ENCODE data around the gene GRID1. TPM values are rescaled to one million over a fixed set of nuclear protein-coding genes. Genes with fewer than 3 reads are reported as not detected.

Gene GRID1
- total RNA-seq, 4 donors from 2014 or later, result 1.4 to 4.9 (median 2.0) TPM

DNA sequence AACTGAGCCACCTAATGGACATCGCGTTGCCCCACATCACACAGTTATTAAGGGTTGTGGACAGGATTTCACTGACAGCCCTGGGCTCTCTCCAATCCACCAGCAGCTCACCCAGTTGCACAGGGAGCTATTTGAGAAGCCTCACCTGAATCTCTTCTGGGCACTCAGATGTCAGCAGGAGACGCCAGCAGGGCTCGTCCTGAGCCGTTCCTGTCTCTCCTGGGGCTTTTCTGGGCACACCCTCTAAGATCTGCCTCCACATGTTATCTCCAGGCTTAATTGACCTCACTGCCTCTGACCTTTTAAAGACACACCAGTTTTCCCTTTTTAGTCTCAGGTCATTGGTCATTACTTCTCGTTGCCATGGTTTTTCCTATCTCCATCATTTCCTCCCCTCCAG is 63.0 kb downstream of the GRID1 start:
- whole genome bisulfite sequencing, 2 donors, result 57 to 59% methylated on average over 6 of the region's 6 CpGs
- H3K4me3 ChIP-seq (ENCODE audit: low read depth, poor library complexity, severe bottlenecking), result no peak overlapping the region
- DNase-seq (ENCODE audit: low spot score in 2 of 2), result peak in 1 of 2 donors; percentile 50
- intact Hi-C loops (cut with DNase I; ENCODE audit: low total_unique reads), result no loop called here
- TF ChIP-seq POLR2A (IDR thresholded peaks at IDR 0.05), result no peak
- TF ChIP-seq, protein P1, sequence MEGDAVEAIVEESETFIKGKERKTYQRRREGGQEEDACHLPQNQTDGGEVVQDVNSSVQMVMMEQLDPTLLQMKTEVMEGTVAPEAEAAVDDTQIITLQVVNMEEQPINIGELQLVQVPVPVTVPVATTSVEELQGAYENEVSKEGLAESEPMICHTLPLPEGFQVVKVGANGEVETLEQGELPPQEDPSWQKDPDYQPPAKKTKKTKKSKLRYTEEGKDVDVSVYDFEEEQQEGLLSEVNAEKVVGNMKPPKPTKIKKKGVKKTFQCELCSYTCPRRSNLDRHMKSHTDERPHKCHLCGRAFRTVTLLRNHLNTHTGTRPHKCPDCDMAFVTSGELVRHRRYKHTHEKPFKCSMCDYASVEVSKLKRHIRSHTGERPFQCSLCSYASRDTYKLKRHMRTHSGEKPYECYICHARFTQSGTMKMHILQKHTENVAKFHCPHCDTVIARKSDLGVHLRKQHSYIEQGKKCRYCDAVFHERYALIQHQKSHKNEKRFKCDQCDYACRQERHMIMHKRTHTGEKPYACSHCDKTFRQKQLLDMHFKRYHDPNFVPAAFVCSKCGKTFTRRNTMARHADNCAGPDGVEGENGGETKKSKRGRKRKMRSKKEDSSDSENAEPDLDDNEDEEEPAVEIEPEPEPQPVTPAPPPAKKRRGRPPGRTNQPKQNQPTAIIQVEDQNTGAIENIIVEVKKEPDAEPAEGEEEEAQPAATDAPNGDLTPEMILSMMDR (IDR thresholded peaks at IDR 0.05), result no peak

- WGBS, 2 donors, result 76 to 86% methylated on average over 3 of the region's 3 CpGs
- intact Hi-C loops (cut with DNase I; ENCODE audit: low total_unique reads), result no loop called here
- DNase-seq (ENCODE audit: low spot score in 2 of 2), result peak in 1 of 2 donors; percentile 74
- TF ChIP-seq, protein P1 (IDR thresholded peaks at IDR 0.05), result no peak
- TF ChIP-seq POLR2A (IDR thresholded peaks at IDR 0.05), result no peak
- no peak overlapping the region for H3K4me3 ChIP-seq (ENCODE audit: low read depth, poor library complexity, severe bottlenecking)
Measured at GRCh38 chr10:86301971-86302370, 64.6 kb downstream of the GRID1 start.

DNA sequence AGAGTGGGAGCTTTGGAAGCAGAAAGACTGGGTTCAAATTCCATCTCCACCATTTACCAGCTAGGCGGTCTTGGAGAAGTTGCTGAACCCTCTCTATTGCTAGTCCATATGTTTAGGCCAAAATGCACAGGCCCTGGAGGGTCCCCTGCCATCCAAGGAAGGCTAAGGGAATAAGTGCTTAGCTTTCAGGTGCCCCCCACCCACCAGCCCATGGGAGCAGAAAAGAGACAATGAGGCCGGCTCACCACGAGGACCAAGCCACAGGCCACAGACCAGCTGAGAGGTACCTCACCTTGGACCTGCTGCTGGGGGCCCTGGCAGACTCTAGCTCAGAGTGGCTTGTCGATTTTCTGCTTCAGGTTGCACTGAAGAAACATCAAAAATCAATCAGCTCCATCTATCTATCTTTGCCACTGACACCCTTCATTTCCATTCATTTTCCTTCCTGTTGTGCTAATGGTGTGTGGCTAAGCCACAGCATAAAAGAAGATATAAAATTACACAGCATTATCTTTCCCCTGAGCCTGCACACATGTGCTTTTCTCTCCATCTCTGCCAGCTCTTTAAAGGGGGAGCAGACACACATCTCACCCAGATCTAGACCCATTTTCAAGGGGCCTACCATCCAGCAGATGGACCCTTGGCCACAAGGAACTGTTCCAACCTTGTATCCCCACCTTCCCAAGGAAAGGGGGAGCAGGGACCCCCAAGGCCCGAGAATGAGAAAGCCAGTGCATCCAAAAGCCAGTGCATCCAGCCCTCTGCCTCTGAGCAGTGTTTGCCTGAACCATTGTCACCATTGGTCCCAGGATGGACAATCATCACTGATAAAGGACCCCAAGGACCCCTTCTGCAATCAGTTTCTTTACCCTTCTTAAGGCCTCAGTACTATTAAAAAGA is 65.4 kb downstream of the GRID1 start:
- TF ChIP-seq, protein P1 (IDR thresholded peaks at IDR 0.05), result no peak
- no peak for TF ChIP-seq POLR2A (IDR thresholded peaks at IDR 0.05)
- intact Hi-C loops (cut with DNase I; ENCODE audit: low total_unique reads), result no loop called here
- DNase-seq (ENCODE audit: low spot score in 2 of 2), result peak in 1 of 2 donors; percentile 59

GRCh38 chr10:86300399-86300925 is 66.1 kb downstream of the GRID1 start:
- 89 to 95% methylated on average over 3 of the region's 3 CpGs for WGBS, 2 donors

More for the DNA sequence above, 65.4 kb downstream of the GRID1 start:
- H3K4me3 ChIP-seq (ENCODE audit: low read depth, poor library complexity, severe bottlenecking), result no peak overlapping the region
- 84 to 87% methylated on average over 5 of the region's 5 CpGs for WGBS, 2 donors

DNA sequence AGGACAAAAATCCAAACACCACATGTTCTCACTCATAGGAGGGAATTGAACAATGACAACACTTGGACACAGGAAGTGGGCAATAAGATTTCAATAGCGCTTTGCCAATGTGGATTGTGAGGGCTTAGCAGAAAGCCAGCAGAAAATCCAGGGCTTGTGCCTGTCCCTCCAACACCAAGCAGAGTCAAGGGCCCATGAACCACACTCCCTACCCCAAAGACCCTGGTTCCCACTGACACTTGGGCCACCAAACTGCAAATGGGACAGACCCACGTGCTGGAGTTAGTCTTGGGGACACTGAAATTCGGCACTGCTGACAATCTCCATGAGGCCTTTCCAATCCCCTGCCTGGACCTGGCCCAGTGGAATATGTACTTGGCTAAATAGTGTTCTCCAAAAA is 67.0 kb downstream of the GRID1 start:
- no peak overlapping the region for H3K4me3 ChIP-seq (ENCODE audit: low read depth, poor library complexity, severe bottlenecking)
- DNase-seq (ENCODE audit: low spot score in 2 of 2), result peak in 1 of 2 donors; percentile 43
- no peak for TF ChIP-seq POLR2A (IDR thresholded peaks at IDR 0.05)
- TF ChIP-seq, protein P1 (IDR thresholded peaks at IDR 0.05), result no peak
- intact Hi-C loops (cut with DNase I; ENCODE audit: low total_unique reads), result no loop called here
- WGBS, 2 donors, result 68 to 90% methylated on average over 3 of the region's 3 CpGs

More at GRCh38 chr10:86300399-86300925, 66.1 kb downstream of the GRID1 start:
- peak in 1 of 2 donors; percentile 34 for DNase-seq (ENCODE audit: low spot score in 2 of 2)
- H3K4me3 ChIP-seq (ENCODE audit: low read depth, poor library complexity, severe bottlenecking), result no peak overlapping the region
- intact Hi-C loops (cut with DNase I; ENCODE audit: low total_unique reads), result no loop called here
- TF ChIP-seq, protein P1 (IDR thresholded peaks at IDR 0.05), result no peak
- no peak for TF ChIP-seq POLR2A (IDR thresholded peaks at IDR 0.05)

All from lower leg skin (tissue), 4 donors.